ENCODE results near the gene WDR1. TPM values are rescaled to one million over a fixed set of nuclear protein-coding genes. Genes with fewer than 3 reads are reported as not detected.

The WDR1 gene
- polyA plus RNA-seq, 2 of the 4 experiments (the other 2 are of a cell fraction): 251 to 326 TPM

DNA sequence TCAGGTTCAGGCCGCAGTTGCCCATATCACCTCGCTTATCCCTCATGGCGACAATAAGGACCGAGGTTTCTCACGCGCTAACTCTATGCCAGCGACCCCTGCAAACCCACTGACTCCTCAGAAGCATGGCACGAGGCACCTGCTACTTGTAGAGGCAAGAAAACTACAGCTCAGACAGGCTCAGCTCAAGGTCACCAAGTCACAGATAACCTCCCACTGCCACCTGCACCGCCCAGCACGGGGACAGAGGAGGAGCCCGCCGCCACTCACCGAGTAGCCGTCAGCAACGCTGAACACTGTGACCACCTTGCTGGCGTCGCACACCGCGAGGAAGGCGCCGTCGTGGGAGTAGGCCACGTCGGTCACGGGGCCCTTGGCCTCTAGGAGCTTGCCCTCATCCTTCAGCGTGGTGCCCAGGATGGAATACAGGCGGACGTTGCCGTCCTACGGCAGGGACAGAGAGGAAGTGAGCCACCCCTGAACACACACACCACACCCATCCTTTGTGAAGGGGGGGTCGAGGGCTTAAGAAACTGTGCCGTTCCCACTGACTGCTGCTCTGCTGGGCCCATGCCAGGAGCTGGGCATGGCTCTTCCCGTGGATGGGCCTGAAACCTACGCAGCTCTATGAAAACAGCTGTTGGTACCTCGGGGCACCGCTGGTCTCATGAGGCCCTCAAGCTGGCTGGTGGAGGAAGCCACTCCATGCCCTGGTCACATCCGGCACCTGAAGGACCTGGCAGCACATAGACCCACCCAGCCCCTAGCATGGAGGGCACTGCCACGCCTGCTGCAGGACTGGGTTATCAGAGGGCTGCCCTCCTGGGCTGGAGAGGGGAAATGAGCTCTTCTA, 38.9 kb downstream of the WDR1 start:
- ATAC-seq: peak in 1 of 2 experiments; percentile 6; a peak in 1 of 6 replicates
- no peaks in the 10 kb centered on the region for H3K4me1 ChIP-seq
- H3K9me3 ChIP-seq: no peaks in the 10 kb centered on the region
- 98% methylated on average over 24 of the region's 38 CpGs for WGBS (ENCODE audit: missing lambda C conversion rate)
- H3K4me3 ChIP-seq: no peak overlapping the region
- ChIA-PET CTCF (interaction anchor here (0.5 kb wide), 1 partner anchor 40 kb away, joined by 3 read pairs; no protein-coding TSS in a partner anchor), POLR2A (no interaction called here)
- DNase-seq (ENCODE audit: low read depth in 1 of 2, low spot score in 1 of 2): no peak
- H3K27ac ChIP-seq: no peak overlapping the region
- TF ChIP-seq EHMT2 (IDR thresholded peaks at IDR 0.05; ENCODE audit: low read depth) (no peak), ZC3H11A (IDR thresholded peaks at IDR 0.05) (no peak), MAZ (IDR thresholded peaks at IDR 0.05; ENCODE audit: borderline replicate concordance, low read depth, low read length) (no peak), FOXS1 (CRISPR knock-in tag; IDR thresholded peaks at IDR 0.05) (no peak), HDAC2 (IDR thresholded peaks at IDR 0.05) (no peak), KDM1A (IDR thresholded peaks at IDR 0.05; ENCODE audit: low read depth) (no peak), MYC (IDR thresholded peaks at IDR 0.05; ENCODE audit: borderline replicate concordance, low read length) (no peak)
- no peak for FAIRE-seq
- no peak overlapping the region for H3K4me2 ChIP-seq

DNA sequence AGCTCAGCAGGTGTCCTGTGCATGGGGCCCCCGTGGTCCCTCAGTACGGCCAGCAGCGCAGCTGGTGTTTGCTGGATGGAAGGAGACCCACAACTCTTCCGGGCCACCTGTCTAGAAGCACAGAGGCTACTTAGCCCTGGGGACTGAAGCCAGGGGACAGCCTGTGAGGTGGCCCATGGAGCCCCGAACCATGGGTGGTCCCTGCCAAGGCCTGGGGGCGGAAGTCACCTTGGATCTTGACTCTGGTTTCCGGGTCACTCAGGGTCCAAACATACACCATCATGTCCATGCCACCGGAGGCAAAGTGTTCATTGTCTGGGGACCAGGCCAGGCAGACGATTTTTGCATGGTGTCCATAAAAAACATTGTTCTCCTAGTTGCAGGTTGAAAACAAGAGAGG, 39.5 kb downstream of the WDR1 start:
- DNase-seq (ENCODE audit: low read depth in 1 of 2, low spot score in 1 of 2) (no peak), FAIRE-seq (no peak), ATAC-seq (no peak)
- no peaks in the 10 kb centered on the region for H3K9me3 ChIP-seq
- no peak overlapping the region for H3K4me2 ChIP-seq
- 76% methylated on average over 3 of the region's 9 CpGs for WGBS (ENCODE audit: missing lambda C conversion rate)
- ChIA-PET CTCF (no interaction called here), POLR2A (no interaction called here)
- no peak overlapping the region for H3K27ac ChIP-seq
- H3K4me3 ChIP-seq: no peak overlapping the region
- no peak for TF ChIP-seq RNF2 (IDR thresholded peaks at IDR 0.05; ENCODE audit: borderline replicate concordance, low read depth)
- TF ChIP-seq MAZ (IDR thresholded peaks at IDR 0.05; ENCODE audit: borderline replicate concordance, low read depth, low read length): no peak
- TF ChIP-seq, protein P1, sequence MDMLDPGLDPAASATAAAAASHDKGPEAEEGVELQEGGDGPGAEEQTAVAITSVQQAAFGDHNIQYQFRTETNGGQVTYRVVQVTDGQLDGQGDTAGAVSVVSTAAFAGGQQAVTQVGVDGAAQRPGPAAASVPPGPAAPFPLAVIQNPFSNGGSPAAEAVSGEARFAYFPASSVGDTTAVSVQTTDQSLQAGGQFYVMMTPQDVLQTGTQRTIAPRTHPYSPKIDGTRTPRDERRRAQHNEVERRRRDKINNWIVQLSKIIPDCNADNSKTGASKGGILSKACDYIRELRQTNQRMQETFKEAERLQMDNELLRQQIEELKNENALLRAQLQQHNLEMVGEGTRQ (IDR thresholded peaks at IDR 0.05): no peak
- no peak for TF ChIP-seq FOSB (CRISPR knock-in tag; IDR thresholded peaks at IDR 0.05)
- no peak for TF ChIP-seq POLR2AphosphoS2 (conservative IDR thresholded peaks at IDR 0.05; ENCODE audit: low read length)
- TF ChIP-seq CBX2 (IDR thresholded peaks at IDR 0.05; ENCODE audit: borderline replicate concordance, low read depth): no peak
- TF ChIP-seq CHD2 (IDR thresholded peaks at IDR 0.05; ENCODE audit: low read length, partially characterized antibody): no peak
- no peak for TF ChIP-seq RCOR1 (IDR thresholded peaks at IDR 0.05; ENCODE audit: low read depth, low read length)
- TF ChIP-seq GATA3 (IDR thresholded peaks at IDR 0.05; ENCODE audit: borderline replicate concordance): no peak
- TF ChIP-seq MYC (IDR thresholded peaks at IDR 0.05; ENCODE audit: borderline replicate concordance, low read length): no peak
- TF ChIP-seq, protein P2, sequence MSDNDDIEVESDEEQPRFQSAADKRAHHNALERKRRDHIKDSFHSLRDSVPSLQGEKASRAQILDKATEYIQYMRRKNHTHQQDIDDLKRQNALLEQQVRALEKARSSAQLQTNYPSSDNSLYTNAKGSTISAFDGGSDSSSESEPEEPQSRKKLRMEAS (IDR thresholded peaks at IDR 0.05): no peak
- TF ChIP-seq HDAC2 (IDR thresholded peaks at IDR 0.05): no peak
- TF ChIP-seq EHF (CRISPR knock-in tag; IDR thresholded peaks at IDR 0.05): no peak
- no peak for TF ChIP-seq RFX5 (IDR thresholded peaks at IDR 0.05)
- no peaks in the 10 kb centered on the region for H3K4me1 ChIP-seq

DNA sequence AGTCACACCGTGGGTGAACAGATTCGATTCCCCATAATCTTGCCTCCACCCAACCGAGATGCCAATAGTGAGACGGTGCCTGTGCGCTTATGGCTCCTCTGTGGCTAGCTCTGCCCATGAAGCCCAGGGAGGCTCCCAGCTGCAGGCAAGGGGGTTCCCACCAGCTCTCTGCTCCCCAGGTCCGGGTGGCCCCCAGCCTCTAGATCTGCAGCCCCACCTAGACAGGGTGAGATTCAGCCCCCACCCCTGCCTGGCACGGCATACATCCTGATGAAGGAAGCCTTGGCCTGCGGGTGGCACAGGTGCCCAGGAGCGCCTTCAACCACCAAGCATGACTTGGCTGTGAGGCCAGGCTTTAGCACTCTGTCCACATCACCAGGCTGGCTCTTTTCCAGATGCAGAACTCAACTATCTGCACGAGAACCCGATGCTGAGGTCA, 40.6 kb downstream of the WDR1 start:
- TF ChIP-seq ZNF302 (CRISPR knock-in tag; IDR thresholded peaks at IDR 0.05) (no peak), RCOR1 (IDR thresholded peaks at IDR 0.05; ENCODE audit: low read depth, low read length) (no peak), SREBF2 (IDR thresholded peaks at IDR 0.05) (no peak), GATA3 (IDR thresholded peaks at IDR 0.05; ENCODE audit: borderline replicate concordance) (no peak), FOSL2 (IDR thresholded peaks at IDR 0.05) (no peak), FOSL2 (CRISPR knock-in tag; IDR thresholded peaks at IDR 0.05) (no peak), CHD2 (IDR thresholded peaks at IDR 0.05; ENCODE audit: low read length, partially characterized antibody) (no peak)
- Histone ChIP-seq H3K4me2 (no peak overlapping the region), H3K27ac (no peak overlapping the region), H3K4me3 (no peak overlapping the region), H3K4me1 (no peaks in the 10 kb centered on the region), H3K9me3 (no peaks in the 10 kb centered on the region)
- 87% methylated on average over 9 of the region's 11 CpGs for WGBS (ENCODE audit: missing lambda C conversion rate)
- no peak for DNase-seq (ENCODE audit: low read depth in 1 of 2, low spot score in 1 of 2)
- no peak for FAIRE-seq
- ATAC-seq: peak in 1 of 2 experiments; percentile 6; a peak in 1 of 6 replicates
- POLR2A ChIA-PET: no interaction called here
- CTCF ChIA-PET: interaction anchor here (1.9 kb wide), 1 partner anchor 12 kb away, joined by 6 read pairs; no protein-coding TSS in a partner anchor
